GM23338 (cell line): Measurements from ENCODE around the gene CSF3. TPM values are rescaled to one million over a fixed set of nuclear protein-coding genes. Genes with fewer than 3 reads are reported as not detected.

Experiments
- ATAC-seq: fragments of 200-7000 bp; cut with Tn5 transposase; 3 replicates; pipeline ENCODE4 v1.9.1; 2020
- DNase-seq: peaks from one replicate; pipeline ENCODE4 v3.0.0-alpha.2; 2015; ENCODE audit warnings: low spot score
- H2AFZ ChIP-seq: fragments of 200-600 bp; sonication (generic); 2 replicates; pipeline ENCODE4 v1.8.0; 2016; ENCODE audit warnings: antibody characterized with exemption, mild to moderate bottlenecking, moderate library complexity
- H3F3A ChIP-seq: fragments of 200-600 bp; sonication (generic); replicated peaks from 2 replicates; pipeline ENCODE4 v1.8.0; 2017; ENCODE audit warnings: antibody characterized with exemption, mixed run types, low read depth
- H3K27ac ChIP-seq: fragments of 200-600 bp; sonication (generic); 2 replicates; pipeline ENCODE4 v1.6.1; 2016; ENCODE audit warnings: low read depth
- H3K27me3 ChIP-seq: fragments of 200-600 bp; sonication (generic); 2 replicates; pipeline ENCODE4 v1.8.0; 2016; ENCODE audit warnings: mild to moderate bottlenecking, mixed run types, moderate library complexity; ENCODE audit not compliant: insufficient read depth
- H3K36me3 ChIP-seq: fragments of 200-600 bp; sonication (generic); 2 replicates; pipeline ENCODE4 v1.8.0; 2016; ENCODE audit warnings: mild to moderate bottlenecking; ENCODE audit not compliant: insufficient read depth
- H3K4me1 ChIP-seq: fragments of 200-600 bp; sonication (generic); 2 replicates; pipeline ENCODE4 v1.8.0; 2016; ENCODE audit warnings: mild to moderate bottlenecking, moderate library complexity; ENCODE audit not compliant: insufficient read depth
- H3K4me2 ChIP-seq: fragments of 200-600 bp; sonication (generic); 2 replicates; pipeline ENCODE4 v1.7.1; 2017; ENCODE audit warnings: mixed run types
- H3K4me3 ChIP-seq: fragments of 200-600 bp; sonication (generic); 2 replicates; pipeline ENCODE4 v1.6.1; 2016; ENCODE audit warnings: mixed run types
- H3K79me2 ChIP-seq: fragments of 200-600 bp; sonication (generic); replicated peaks from 2 replicates; pipeline ENCODE4 v1.8.0; 2017; ENCODE audit warnings: mild to moderate bottlenecking; ENCODE audit not compliant: insufficient read depth
- H3K9me2 ChIP-seq: fragments of 200-600 bp; sonication (generic); 2 replicates; pipeline ENCODE4 v1.8.0; 2017; ENCODE audit not compliant: insufficient read depth
- H4K20me1 ChIP-seq: fragments of 200-600 bp; sonication (generic); replicated peaks from 2 replicates; pipeline ENCODE4 v1.8.0; 2017; ENCODE audit warnings: mild to moderate bottlenecking; ENCODE audit not compliant: insufficient read depth
- H3K27ac Mint-ChIP-seq: 2 replicates; pipeline ENCODE4 v1.8.0; 2020; ENCODE audit warnings: inconsistent platforms, mild to moderate bottlenecking, moderate library complexity, mixed read lengths
- H3K27me3 Mint-ChIP-seq: 3 replicates; pipeline ENCODE4 v1.8.0; 2022; ENCODE audit warnings: low read depth, mild to moderate bottlenecking, moderate library complexity, mixed read lengths, inconsistent platforms; ENCODE audit not compliant: insufficient read depth, poor library complexity
- H3K36me3 Mint-ChIP-seq: 3 replicates; pipeline ENCODE4 v1.8.0; 2021; ENCODE audit warnings: low read depth, mild to moderate bottlenecking, inconsistent platforms, moderate library complexity, mixed read lengths
- H3K4me1 Mint-ChIP-seq: 3 replicates; pipeline ENCODE4 v1.8.0; 2020; ENCODE audit warnings: mild to moderate bottlenecking, inconsistent platforms, mixed read lengths
- H3K4me3 Mint-ChIP-seq: 3 replicates; pipeline ENCODE4 v1.8.0; 2021; ENCODE audit warnings: moderate library complexity, mild to moderate bottlenecking, inconsistent platforms, mixed read lengths
- H3K9me3 Mint-ChIP-seq: 3 replicates; pipeline ENCODE4 v1.8.0; 2020; ENCODE audit warnings: moderate library complexity, mild to moderate bottlenecking, inconsistent platforms, mixed read lengths
- CREB1 ChIP-seq: fragments of 250-450 bp; sonication (Bioruptor Pico); IDR thresholded peaks from 2 replicates; pipeline ENCODE4 v1.5.0; 2020; ENCODE audit warnings: low read depth, mild to moderate bottlenecking, moderate library complexity
- EZH2 ChIP-seq: fragments of 200-600 bp; sonication (generic); IDR thresholded peaks from one replicate; pipeline ENCODE4 v1.8.0; 2017; ENCODE audit warnings: antibody characterized with exemption, mild to moderate bottlenecking, low read depth; ENCODE audit not compliant: unreplicated experiment
- EZH2phosphoT487 ChIP-seq: fragments of 200-600 bp; sonication (generic); IDR thresholded peaks from one replicate; pipeline ENCODE4 v1.8.1; 2018; ENCODE audit warnings: antibody characterized with exemption; ENCODE audit not compliant: unreplicated experiment
- JUNB ChIP-seq: IDR thresholded peaks from one replicate; pipeline ENCODE4 v1.6.1; 2016; ENCODE audit warnings: antibody characterized with exemption; ENCODE audit not compliant: unreplicated experiment
- NANOG ChIP-seq: IDR thresholded peaks from 2 replicates; pipeline ENCODE4 v1.6.1; 2016; ENCODE audit warnings: antibody characterized with exemption, borderline replicate concordance
- STAT1 ChIP-seq: IDR thresholded peaks from one replicate; pipeline ENCODE4 v1.6.1; 2016; ENCODE audit warnings: antibody characterized with exemption; ENCODE audit not compliant: unreplicated experiment
- ZNF114 ChIP-seq: fragments of 250-450 bp; sonication (Bioruptor Pico); IDR thresholded peaks from 2 replicates; pipeline ENCODE4 v1.5.0; 2020; ENCODE audit warnings: mild to moderate bottlenecking, moderate library complexity
- ZNF331 ChIP-seq: fragments of 250-450 bp; sonication (Bioruptor Pico); IDR thresholded peaks from 2 replicates; pipeline ENCODE4 v1.5.0; 2020; ENCODE audit warnings: low read depth, mild to moderate bottlenecking, moderate library complexity
- polyA plus RNA-seq: library from polyadenylated mRNA; unstranded; fragments of >200 nt; fragmentation: Nextera tagmentation; extraction: Ambion mirVana; gene quantifications from 2 replicates; pipeline ENCODE4 v1.2.1, GENCODE V29; 2016
- total RNA-seq: library from RNA; depleted of rRNA; stranded (reverse); fragments of >200 nt; shearing (Covaris generic); gene quantifications from 2 replicates; pipeline ENCODE4 v1.2.3, GENCODE V29; 2014
- TF ChIP-seq, protein P1 (sequence below), 2 experiments: fragments of 200-600 bp in 1 of 2; sonication (generic) in 1 of 2; conservative IDR thresholded peaks; 2 replicates each; pipeline versions ENCODE4 v1.5.1 to v1.6.1; 2016 to 2017; ENCODE audit warnings: antibody characterized with exemption in 2 of 2, low read depth in 2 of 2, mild to moderate bottlenecking in 2 of 2, moderate library complexity in 1 of 2
- TF ChIP-seq, protein P2 (sequence below): fragments of 250-450 bp; sonication (Bioruptor Pico); IDR thresholded peaks from 2 replicates; pipeline ENCODE4 v1.5.0; 2020; ENCODE audit warnings: mild to moderate bottlenecking, moderate library complexity
- TF ChIP-seq, protein P3 (sequence below): IDR thresholded peaks from one replicate; pipeline ENCODE4 v1.6.1; 2018; ENCODE audit warnings: antibody characterized with exemption; ENCODE audit not compliant: unreplicated experiment
- TF ChIP-seq, protein P4 (sequence below): IDR thresholded peaks from 2 replicates; pipeline ENCODE4 v1.6.1; 2016; ENCODE audit warnings: antibody characterized with exemption

CSF3 gene
- total and polyA plus RNA-seq, 2 experiments from 2014 or later: not detected

DNA sequence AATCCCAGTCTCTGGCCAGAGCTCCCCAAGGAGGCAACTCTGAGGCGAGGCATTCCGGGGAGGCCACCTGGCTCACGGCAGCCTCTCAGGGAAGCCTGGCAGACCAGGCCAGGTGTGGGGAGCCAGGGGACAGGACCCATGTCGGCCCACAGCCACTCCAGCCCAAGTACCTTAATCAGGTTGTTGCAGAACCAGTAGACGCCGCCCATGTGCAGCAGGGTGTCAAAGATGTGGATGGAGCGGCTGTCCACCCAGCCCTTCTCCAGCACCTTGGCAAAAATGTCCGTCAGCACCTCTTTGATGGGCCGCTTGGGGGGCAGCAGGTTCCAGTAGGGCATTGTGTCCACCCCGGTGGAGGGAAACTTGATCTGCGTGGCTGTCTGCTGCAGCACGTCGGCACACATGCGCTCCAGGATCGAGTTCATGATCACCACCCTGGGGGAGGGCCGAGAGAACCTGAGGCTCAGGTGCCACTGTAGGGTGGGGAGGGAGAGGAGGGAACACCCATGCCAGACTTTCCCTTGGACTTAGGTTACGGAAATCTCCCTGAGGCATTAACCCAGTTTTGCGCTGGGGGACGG is 7.8 kb downstream of the CSF3 start:
- Histone ChIP-seq H3K4me3 (no peak overlapping the region), H3K4me2 (no peak overlapping the region), H4K20me1 (no peaks in the 10 kb centered on the region), H3F3A (peaks cover 18% of the 10 kb centered on the region), H3K79me2 (no peaks in the 10 kb centered on the region), H3K4me1 (peaks cover 18% of the 10 kb centered on the region), H3K9me2 (no peaks in the 10 kb centered on the region), H2AFZ (no peak overlapping the region), H3K27ac (no peak overlapping the region), H3K27me3 (no peaks in the 10 kb centered on the region), H3K36me3 (peaks cover 15% of the 10 kb centered on the region; the same call in 1 of the 2 replicates)
- DNase-seq (no peak), ATAC-seq (no peak)
- TF ChIP-seq NANOG: no peak
- no peak for TF ChIP-seq ZNF331 (CRISPR knock-in tag)
- TF ChIP-seq EZH2phosphoT487: no peak
- TF ChIP-seq, protein P1, sequence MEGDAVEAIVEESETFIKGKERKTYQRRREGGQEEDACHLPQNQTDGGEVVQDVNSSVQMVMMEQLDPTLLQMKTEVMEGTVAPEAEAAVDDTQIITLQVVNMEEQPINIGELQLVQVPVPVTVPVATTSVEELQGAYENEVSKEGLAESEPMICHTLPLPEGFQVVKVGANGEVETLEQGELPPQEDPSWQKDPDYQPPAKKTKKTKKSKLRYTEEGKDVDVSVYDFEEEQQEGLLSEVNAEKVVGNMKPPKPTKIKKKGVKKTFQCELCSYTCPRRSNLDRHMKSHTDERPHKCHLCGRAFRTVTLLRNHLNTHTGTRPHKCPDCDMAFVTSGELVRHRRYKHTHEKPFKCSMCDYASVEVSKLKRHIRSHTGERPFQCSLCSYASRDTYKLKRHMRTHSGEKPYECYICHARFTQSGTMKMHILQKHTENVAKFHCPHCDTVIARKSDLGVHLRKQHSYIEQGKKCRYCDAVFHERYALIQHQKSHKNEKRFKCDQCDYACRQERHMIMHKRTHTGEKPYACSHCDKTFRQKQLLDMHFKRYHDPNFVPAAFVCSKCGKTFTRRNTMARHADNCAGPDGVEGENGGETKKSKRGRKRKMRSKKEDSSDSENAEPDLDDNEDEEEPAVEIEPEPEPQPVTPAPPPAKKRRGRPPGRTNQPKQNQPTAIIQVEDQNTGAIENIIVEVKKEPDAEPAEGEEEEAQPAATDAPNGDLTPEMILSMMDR (conservative IDR thresholded peaks at IDR 0.05; ENCODE audit: low read depth in 2 of 2): no peak
- TF ChIP-seq, protein P2, sequence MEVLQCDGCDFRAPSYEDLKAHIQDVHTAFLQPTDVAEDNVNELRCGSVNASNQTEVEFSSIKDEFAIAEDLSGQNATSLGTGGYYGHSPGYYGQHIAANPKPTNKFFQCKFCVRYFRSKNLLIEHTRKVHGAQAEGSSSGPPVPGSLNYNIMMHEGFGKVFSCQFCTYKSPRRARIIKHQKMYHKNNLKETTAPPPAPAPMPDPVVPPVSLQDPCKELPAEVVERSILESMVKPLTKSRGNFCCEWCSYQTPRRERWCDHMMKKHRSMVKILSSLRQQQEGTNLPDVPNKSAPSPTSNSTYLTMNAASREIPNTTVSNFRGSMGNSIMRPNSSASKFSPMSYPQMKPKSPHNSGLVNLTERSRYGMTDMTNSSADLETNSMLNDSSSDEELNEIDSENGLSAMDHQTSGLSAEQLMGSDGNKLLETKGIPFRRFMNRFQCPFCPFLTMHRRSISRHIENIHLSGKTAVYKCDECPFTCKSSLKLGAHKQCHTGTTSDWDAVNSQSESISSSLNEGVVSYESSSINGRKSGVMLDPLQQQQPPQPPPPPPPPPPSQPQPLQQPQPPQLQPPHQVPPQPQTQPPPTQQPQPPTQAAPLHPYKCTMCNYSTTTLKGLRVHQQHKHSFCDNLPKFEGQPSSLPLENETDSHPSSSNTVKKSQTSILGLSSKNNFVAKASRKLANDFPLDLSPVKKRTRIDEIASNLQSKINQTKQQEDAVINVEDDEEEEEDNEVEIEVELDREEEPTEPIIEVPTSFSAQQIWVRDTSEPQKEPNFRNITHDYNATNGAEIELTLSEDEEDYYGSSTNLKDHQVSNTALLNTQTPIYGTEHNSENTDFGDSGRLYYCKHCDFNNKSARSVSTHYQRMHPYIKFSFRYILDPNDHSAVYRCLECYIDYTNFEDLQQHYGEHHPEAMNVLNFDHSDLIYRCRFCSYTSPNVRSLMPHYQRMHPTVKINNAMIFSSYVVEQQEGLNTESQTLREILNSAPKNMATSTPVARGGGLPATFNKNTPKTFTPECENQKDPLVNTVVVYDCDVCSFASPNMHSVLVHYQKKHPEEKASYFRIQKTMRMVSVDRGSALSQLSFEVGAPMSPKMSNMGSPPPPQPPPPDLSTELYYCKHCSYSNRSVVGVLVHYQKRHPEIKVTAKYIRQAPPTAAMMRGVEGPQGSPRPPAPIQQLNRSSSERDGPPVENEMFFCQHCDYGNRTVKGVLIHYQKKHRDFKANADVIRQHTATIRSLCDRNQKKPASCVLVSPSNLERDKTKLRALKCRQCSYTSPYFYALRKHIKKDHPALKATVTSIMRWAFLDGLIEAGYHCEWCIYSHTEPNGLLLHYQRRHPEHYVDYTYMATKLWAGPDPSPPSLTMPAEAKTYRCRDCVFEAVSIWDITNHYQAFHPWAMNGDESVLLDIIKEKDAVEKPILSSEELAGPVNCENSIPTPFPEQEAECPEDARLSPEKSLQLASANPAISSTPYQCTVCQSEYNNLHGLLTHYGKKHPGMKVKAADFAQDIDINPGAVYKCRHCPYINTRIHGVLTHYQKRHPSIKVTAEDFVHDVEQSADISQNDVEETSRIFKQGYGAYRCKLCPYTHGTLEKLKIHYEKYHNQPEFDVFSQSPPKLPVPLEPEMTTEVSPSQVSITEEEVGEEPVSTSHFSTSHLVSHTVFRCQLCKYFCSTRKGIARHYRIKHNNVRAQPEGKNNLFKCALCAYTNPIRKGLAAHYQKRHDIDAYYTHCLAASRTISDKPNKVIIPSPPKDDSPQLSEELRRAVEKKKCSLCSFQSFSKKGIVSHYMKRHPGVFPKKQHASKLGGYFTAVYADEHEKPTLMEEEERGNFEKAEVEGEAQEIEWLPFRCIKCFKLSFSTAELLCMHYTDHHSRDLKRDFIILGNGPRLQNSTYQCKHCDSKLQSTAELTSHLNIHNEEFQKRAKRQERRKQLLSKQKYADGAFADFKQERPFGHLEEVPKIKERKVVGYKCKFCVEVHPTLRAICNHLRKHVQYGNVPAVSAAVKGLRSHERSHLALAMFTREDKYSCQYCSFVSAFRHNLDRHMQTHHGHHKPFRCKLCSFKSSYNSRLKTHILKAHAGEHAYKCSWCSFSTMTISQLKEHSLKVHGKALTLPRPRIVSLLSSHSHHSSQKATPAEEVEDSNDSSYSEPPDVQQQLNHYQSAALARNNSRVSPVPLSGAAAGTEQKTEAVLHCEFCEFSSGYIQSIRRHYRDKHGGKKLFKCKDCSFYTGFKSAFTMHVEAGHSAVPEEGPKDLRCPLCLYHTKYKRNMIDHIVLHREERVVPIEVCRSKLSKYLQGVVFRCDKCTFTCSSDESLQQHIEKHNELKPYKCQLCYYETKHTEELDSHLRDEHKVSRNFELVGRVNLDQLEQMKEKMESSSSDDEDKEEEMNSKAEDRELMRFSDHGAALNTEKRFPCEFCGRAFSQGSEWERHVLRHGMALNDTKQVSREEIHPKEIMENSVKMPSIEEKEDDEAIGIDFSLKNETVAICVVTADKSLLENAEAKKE: no peak
- TF ChIP-seq, protein P3, sequence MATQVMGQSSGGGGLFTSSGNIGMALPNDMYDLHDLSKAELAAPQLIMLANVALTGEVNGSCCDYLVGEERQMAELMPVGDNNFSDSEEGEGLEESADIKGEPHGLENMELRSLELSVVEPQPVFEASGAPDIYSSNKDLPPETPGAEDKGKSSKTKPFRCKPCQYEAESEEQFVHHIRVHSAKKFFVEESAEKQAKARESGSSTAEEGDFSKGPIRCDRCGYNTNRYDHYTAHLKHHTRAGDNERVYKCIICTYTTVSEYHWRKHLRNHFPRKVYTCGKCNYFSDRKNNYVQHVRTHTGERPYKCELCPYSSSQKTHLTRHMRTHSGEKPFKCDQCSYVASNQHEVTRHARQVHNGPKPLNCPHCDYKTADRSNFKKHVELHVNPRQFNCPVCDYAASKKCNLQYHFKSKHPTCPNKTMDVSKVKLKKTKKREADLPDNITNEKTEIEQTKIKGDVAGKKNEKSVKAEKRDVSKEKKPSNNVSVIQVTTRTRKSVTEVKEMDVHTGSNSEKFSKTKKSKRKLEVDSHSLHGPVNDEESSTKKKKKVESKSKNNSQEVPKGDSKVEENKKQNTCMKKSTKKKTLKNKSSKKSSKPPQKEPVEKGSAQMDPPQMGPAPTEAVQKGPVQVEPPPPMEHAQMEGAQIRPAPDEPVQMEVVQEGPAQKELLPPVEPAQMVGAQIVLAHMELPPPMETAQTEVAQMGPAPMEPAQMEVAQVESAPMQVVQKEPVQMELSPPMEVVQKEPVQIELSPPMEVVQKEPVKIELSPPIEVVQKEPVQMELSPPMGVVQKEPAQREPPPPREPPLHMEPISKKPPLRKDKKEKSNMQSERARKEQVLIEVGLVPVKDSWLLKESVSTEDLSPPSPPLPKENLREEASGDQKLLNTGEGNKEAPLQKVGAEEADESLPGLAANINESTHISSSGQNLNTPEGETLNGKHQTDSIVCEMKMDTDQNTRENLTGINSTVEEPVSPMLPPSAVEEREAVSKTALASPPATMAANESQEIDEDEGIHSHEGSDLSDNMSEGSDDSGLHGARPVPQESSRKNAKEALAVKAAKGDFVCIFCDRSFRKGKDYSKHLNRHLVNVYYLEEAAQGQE: no peak
- TF ChIP-seq ZNF114: no peak
- no peak for TF ChIP-seq STAT1
- no peak for TF ChIP-seq JUNB
- TF ChIP-seq, protein P4, sequence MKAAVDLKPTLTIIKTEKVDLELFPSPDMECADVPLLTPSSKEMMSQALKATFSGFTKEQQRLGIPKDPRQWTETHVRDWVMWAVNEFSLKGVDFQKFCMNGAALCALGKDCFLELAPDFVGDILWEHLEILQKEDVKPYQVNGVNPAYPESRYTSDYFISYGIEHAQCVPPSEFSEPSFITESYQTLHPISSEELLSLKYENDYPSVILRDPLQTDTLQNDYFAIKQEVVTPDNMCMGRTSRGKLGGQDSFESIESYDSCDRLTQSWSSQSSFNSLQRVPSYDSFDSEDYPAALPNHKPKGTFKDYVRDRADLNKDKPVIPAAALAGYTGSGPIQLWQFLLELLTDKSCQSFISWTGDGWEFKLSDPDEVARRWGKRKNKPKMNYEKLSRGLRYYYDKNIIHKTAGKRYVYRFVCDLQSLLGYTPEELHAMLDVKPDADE: no peak
- TF ChIP-seq EZH2: no peak
- no peak for TF ChIP-seq CREB1 (CRISPR knock-in tag)
- H3K36me3 Mint-ChIP-seq: peaks cover 58% of the 10 kb centered on the region
- peaks cover 8% of the 10 kb centered on the region for H3K27me3 Mint-ChIP-seq
- no peak overlapping the region for H3K27ac Mint-ChIP-seq
- H3K4me3 Mint-ChIP-seq: no peak overlapping the region
- no peaks in the 10 kb centered on the region for H3K9me3 Mint-ChIP-seq
- H3K4me1 Mint-ChIP-seq: peaks cover 24% of the 10 kb centered on the region
